Endothelial cell of umbilical vein (primary cell): ENCODE results near the gene ENTPD6.

Experiments used
- EZH2 ChIP-seq: IDR thresholded peaks from 2 replicates; pipeline ENCODE4 v1.6.1; 2012; ENCODE audit warnings: borderline replicate concordance, low read depth, mild to moderate bottlenecking, moderate library complexity, low read length, inconsistent platforms; ENCODE audit not compliant: severe bottlenecking
- FOS ChIP-seq: IDR thresholded peaks from 2 replicates; pipeline ENCODE4 v1.6.1; 2011; ENCODE audit warnings: mild to moderate bottlenecking, low read length, moderate library complexity, borderline replicate concordance; ENCODE audit not compliant: insufficient read depth
- GATA2 ChIP-seq: IDR thresholded peaks from 2 replicates; pipeline ENCODE4 v1.7.0; 2011; ENCODE audit warnings: low read depth, mild to moderate bottlenecking, moderate library complexity, mixed read lengths, low read length; ENCODE audit not compliant: insufficient read length, insufficient read depth
- JUN ChIP-seq: IDR thresholded peaks from 2 replicates; pipeline ENCODE4 v1.6.1; 2011; ENCODE audit warnings: borderline replicate concordance, low read depth; ENCODE audit not compliant: insufficient read length, insufficient read depth
- MAX ChIP-seq: IDR thresholded peaks from 2 replicates; pipeline ENCODE4 v1.6.1; 2011; ENCODE audit not compliant: insufficient read depth, insufficient read length
- MYC ChIP-seq: IDR thresholded peaks from one replicate; pipeline ENCODE4 v1.6.1; 2011; ENCODE audit warnings: mild to moderate bottlenecking, low read depth, low read length
- POLR2A ChIP-seq: IDR thresholded peaks from 2 replicates; pipeline ENCODE4 v1.6.1; 2012; ENCODE audit warnings: low read depth, mild to moderate bottlenecking, control low read depth, low read length
- POLR2AphosphoS5 ChIP-seq: IDR thresholded peaks from 2 replicates; pipeline ENCODE4 v1.6.1; 2012; ENCODE audit warnings: low read depth, mild to moderate bottlenecking, control low read depth, low read length, moderate library complexity; ENCODE audit not compliant: insufficient read depth
- TF ChIP-seq, protein P1 (sequence below), 2 donors: IDR thresholded peaks; 1 replicate in 1 of 2; 2 replicates in 1 of 2; pipeline ENCODE4 v1.5.1; 2011; ENCODE audit warnings: low read length in 2 of 2, mild to moderate bottlenecking in 2 of 2, moderate library complexity in 2 of 2, control low read depth in 1 of 2, inconsistent platforms in 1 of 2, low read depth in 1 of 2; ENCODE audit not compliant: insufficient read depth in 1 of 2; ENCODE audit errors: extremely low read depth in 1 of 2

GRCh38 chr20:25258828-25259227, 63.3 kb downstream of the ENTPD6 start:
- TF ChIP-seq EZH2 (no peak), POLR2A (no peak), POLR2AphosphoS5 (no peak), FOS (no peak), JUN (no peak), MAX (no peak), MYC (no peak), GATA2 (no peak)
- TF ChIP-seq, protein P1, sequence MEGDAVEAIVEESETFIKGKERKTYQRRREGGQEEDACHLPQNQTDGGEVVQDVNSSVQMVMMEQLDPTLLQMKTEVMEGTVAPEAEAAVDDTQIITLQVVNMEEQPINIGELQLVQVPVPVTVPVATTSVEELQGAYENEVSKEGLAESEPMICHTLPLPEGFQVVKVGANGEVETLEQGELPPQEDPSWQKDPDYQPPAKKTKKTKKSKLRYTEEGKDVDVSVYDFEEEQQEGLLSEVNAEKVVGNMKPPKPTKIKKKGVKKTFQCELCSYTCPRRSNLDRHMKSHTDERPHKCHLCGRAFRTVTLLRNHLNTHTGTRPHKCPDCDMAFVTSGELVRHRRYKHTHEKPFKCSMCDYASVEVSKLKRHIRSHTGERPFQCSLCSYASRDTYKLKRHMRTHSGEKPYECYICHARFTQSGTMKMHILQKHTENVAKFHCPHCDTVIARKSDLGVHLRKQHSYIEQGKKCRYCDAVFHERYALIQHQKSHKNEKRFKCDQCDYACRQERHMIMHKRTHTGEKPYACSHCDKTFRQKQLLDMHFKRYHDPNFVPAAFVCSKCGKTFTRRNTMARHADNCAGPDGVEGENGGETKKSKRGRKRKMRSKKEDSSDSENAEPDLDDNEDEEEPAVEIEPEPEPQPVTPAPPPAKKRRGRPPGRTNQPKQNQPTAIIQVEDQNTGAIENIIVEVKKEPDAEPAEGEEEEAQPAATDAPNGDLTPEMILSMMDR (IDR thresholded peaks at IDR 0.05; ENCODE audit: extremely low read depth in 1 of 2, insufficient read depth in 1 of 2, low read depth in 1 of 2, low read length in 2 of 2), result no peak
